ENCODE results near the gene RAF1.

- TF ChIP-seq, protein P1, sequence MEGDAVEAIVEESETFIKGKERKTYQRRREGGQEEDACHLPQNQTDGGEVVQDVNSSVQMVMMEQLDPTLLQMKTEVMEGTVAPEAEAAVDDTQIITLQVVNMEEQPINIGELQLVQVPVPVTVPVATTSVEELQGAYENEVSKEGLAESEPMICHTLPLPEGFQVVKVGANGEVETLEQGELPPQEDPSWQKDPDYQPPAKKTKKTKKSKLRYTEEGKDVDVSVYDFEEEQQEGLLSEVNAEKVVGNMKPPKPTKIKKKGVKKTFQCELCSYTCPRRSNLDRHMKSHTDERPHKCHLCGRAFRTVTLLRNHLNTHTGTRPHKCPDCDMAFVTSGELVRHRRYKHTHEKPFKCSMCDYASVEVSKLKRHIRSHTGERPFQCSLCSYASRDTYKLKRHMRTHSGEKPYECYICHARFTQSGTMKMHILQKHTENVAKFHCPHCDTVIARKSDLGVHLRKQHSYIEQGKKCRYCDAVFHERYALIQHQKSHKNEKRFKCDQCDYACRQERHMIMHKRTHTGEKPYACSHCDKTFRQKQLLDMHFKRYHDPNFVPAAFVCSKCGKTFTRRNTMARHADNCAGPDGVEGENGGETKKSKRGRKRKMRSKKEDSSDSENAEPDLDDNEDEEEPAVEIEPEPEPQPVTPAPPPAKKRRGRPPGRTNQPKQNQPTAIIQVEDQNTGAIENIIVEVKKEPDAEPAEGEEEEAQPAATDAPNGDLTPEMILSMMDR (IDR thresholded peaks at IDR 0.05), result no peak
- no peak for TF ChIP-seq EP300 (IDR thresholded peaks at IDR 0.05)
Observed at GRCh38 chr3:12675115-12675810, 11.3 kb upstream of the RAF1 start.

All from tibial nerve (tissue), 4 donors.